GM12892 (cell line): ENCODE measurements around the gene C1orf94.

Experiments
- POLR2A ChIP-seq: IDR thresholded peaks from 2 replicates; pipeline ENCODE4 v1.6.1; 2011; ENCODE audit warnings: low read depth, low read length, control low read depth
- POLR2AphosphoS5 ChIP-seq: IDR thresholded peaks from 2 replicates; pipeline ENCODE4 v1.6.1; 2011; ENCODE audit warnings: low read depth, low read length, control low read depth
- TAF1 ChIP-seq: IDR thresholded peaks from 2 replicates; pipeline ENCODE4 v1.6.1; 2011; ENCODE audit warnings: low read depth, mild to moderate bottlenecking, control low read depth, low read length, borderline replicate concordance

- no peak for TF ChIP-seq POLR2AphosphoS5
- TF ChIP-seq TAF1: no peak
- no peak for TF ChIP-seq POLR2A
Measured at GRCh38 chr1:34213956-34214355, 37.2 kb downstream of the C1orf94 start.
